Measurements from ENCODE around the gene RSRC1. TPM values are rescaled to one million over a fixed set of nuclear protein-coding genes. Genes with fewer than 3 reads are reported as not detected.

The RSRC1 gene
- total and polyA plus RNA-seq, 2 of the 8 experiments (the other 6 are each of a cell fraction or from before 2014, with no cell fraction given): 2.0 to 27.9 TPM

- no peak for TF ChIP-seq HDAC6 (IDR thresholded peaks at IDR 0.05; ENCODE audit: low read depth, low read length)
- no peak for TF ChIP-seq POLR2AphosphoS5 (IDR thresholded peaks at IDR 0.05; ENCODE audit: low read depth, low read length)
- no peak for TF ChIP-seq CBX5 (IDR thresholded peaks at IDR 0.05; ENCODE audit: low read depth, low read length)
- no peak; the same call in 1 of the 2 replicates for TF ChIP-seq CBX8 (IDR thresholded peaks at IDR 0.05; ENCODE audit: borderline replicate concordance, low read depth, low read length)
- no peak for TF ChIP-seq EP300 (IDR thresholded peaks at IDR 0.05; ENCODE audit: borderline replicate concordance in 1 of 2, low read depth in 2 of 2, low read length in 2 of 2)
- no peak for TF ChIP-seq YY1 (IDR thresholded peaks at IDR 0.05; ENCODE audit: low read depth, low read length)
- TF ChIP-seq NRF1 (IDR thresholded peaks at IDR 0.05; ENCODE audit: low read depth, low read length): peak; percentile 92
- no peak for TF ChIP-seq POU5F1 (IDR thresholded peaks at IDR 0.05; ENCODE audit: low read depth, low read length)
- no peak for TF ChIP-seq CTCF (IDR thresholded peaks at IDR 0.05; ENCODE audit: control extremely low read depth in 1 of 3, insufficient read depth in 1 of 3, low read depth in 1 of 3, low read length in 3 of 3)
- TF ChIP-seq BCL11A (IDR thresholded peaks at IDR 0.05; ENCODE audit: low read depth in 2 of 2, low read length in 2 of 2): no peak
- TF ChIP-seq ASH2L (IDR thresholded peaks at IDR 0.05; ENCODE audit: low read length): peak; percentile 99
- TF ChIP-seq USF2 (IDR thresholded peaks at IDR 0.05; ENCODE audit: low read length): no peak
- TF ChIP-seq SRF (IDR thresholded peaks at IDR 0.05; ENCODE audit: low read depth, low read length): no peak
- no peak for TF ChIP-seq GTF2F1 (IDR thresholded peaks at IDR 0.05; ENCODE audit: borderline replicate concordance, low read depth, low read length)
- no peak; a peak in 1 of 4 replicates for TF ChIP-seq RAD21 (IDR thresholded peaks at IDR 0.05 in 1 of 2, conservative IDR thresholded peaks at IDR 0.05 in 1 of 2; ENCODE audit: low read depth in 2 of 2, low read length in 2 of 2)
- TF ChIP-seq RNF2 (IDR thresholded peaks at IDR 0.05; ENCODE audit: borderline replicate concordance, low read depth, low read length, missing control alignments, poor library complexity, severe bottlenecking): peak; percentile 95
- no peak for TF ChIP-seq CHD1 (IDR thresholded peaks at IDR 0.05; ENCODE audit: low read depth, low read length)
- TF ChIP-seq MAX (IDR thresholded peaks at IDR 0.05): peak; percentile 97
- no peak for TF ChIP-seq KDM5A (IDR thresholded peaks at IDR 0.05; ENCODE audit: low read length)
- peak; percentile 97 for TF ChIP-seq KDM4A (IDR thresholded peaks at IDR 0.05; ENCODE audit: low read depth, low read length, severe bottlenecking)
These were observed 12.1 kb upstream of the RSRC1 start (continued) for GRCh38 chr3:158097593-158098308.

All from H1 (cell line).